ENCODE measurements around the gene ARFGEF3.

GRCh38 chr6:138291036-138291848 is 129.5 kb downstream of the ARFGEF3 start:
- TF ChIP-seq EZH2 (IDR thresholded peaks at IDR 0.05) (no peak), POLR2AphosphoS5 (IDR thresholded peaks at IDR 0.05; ENCODE audit: borderline replicate concordance, low read depth, low read length) (no peak)
